Limb (tissue), 2 donors: ENCODE measurements around the gene RDH12.
"Not testable (repeated sequence)": the region's sequence is repeated elsewhere in the genome, so short reads cannot be mapped to it uniquely, and the experiment has no call there.

Source experiments
- DNase-seq, 2 donors: peaks; one replicate each; pipeline ENCODE4 v3.0.0-alpha.2; 2016; ENCODE audit errors: extremely low spot score in 2 of 2

RDH12 gene

GRCh38 chr14:67704484-67705089 lies 2.9 kb downstream of the RDH12 start:
- DNase-seq: peak in 1 of 2 donors; percentile 58

- DNase-seq: no peak
Observed at GRCh38 chr14:67705211-67705610, 3.5 kb downstream of the RDH12 start.

- DNase-seq: not testable (repeated sequence)
Observed at GRCh38 chr14:67709346-67709745, 7.7 kb downstream of the RDH12 start.

- DNase-seq: not testable (repeated sequence)
Observed at GRCh38 chr14:67709796-67710195, 8.1 kb downstream of the RDH12 start.

GRCh38 chr14:67710209-67710608 lies 8.5 kb downstream of the RDH12 start:
- no peak for DNase-seq

- no peak for DNase-seq
Observed at GRCh38 chr14:67717048-67717447, 15.4 kb downstream of the RDH12 start.

- DNase-seq: no peak
Observed at GRCh38 chr14:67718265-67718664, 16.6 kb downstream of the RDH12 start.

GRCh38 chr14:67719385-67719784 lies 17.7 kb downstream of the RDH12 start:
- DNase-seq: not testable (repeated sequence)

GRCh38 chr14:67719866-67720265 lies 18.2 kb downstream of the RDH12 start:
- DNase-seq: no peak

GRCh38 chr14:67721875-67722274 lies 20.2 kb downstream of the RDH12 start:
- no peak for DNase-seq

GRCh38 chr14:67722293-67722692 lies 20.6 kb downstream of the RDH12 start:
- DNase-seq: peak; percentile 22 to 58

GRCh38 chr14:67725171-67725570 lies 23.5 kb downstream of the RDH12 start:
- no peak for DNase-seq

GRCh38 chr14:67727361-67727760 lies 25.7 kb downstream of the RDH12 start:
- DNase-seq: no peak

GRCh38 chr14:67728258-67728657 lies 26.6 kb downstream of the RDH12 start:
- no peak for DNase-seq

- no peak for DNase-seq
Observed at GRCh38 chr14:67729072-67729885, 27.6 kb downstream of the RDH12 start.

GRCh38 chr14:67733616-67734015 lies 31.9 kb downstream of the RDH12 start:
- peak in 1 of 2 donors; percentile 27 for DNase-seq

- DNase-seq: no peak
Observed at GRCh38 chr14:67734675-67735074, 33.0 kb downstream of the RDH12 start.

- peak in 1 of 2 donors; percentile 21 for DNase-seq
Observed at GRCh38 chr14:67735336-67736147, 33.9 kb downstream of the RDH12 start.

- DNase-seq: no peak
Observed at GRCh38 chr14:67736771-67737170, 35.1 kb downstream of the RDH12 start.

- DNase-seq: no peak
Observed at GRCh38 chr14:67738740-67739504, 37.2 kb downstream of the RDH12 start.

- DNase-seq: no peak
Observed at GRCh38 chr14:67744046-67744445, 42.4 kb downstream of the RDH12 start.
